Measurements from ENCODE around the gene REV1. TPM values are rescaled to one million over a fixed set of nuclear protein-coding genes. Genes with fewer than 3 reads are reported as not detected.

The REV1 gene
- total and polyA plus RNA-seq, 2 of the 8 experiments (the other 6 are each of a cell fraction or from before 2014, with no cell fraction given), result 16.6 to 34.3 TPM

DNA sequence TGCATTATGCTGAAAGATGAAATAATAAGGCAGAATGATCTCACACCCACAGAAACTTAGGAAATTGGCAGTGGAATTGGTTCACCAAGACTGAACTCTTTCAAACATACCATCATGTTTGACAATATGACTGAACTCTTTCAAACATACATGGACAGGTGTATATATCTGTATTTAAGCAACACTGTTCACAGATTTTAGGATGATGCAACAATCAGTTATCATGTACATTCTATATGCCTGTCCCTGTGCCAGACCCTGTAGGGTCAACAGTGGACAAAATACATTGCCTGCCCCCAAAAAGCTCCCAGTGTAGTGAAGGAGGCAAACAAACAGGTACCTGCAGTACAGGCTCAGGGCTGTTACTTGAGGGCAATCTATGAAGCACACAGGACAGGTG is 2.9 kb upstream of the REV1 start:
- H3K4me1 ChIP-seq (replicated peaks in 1 of 4; ENCODE audit: control insufficient read depth in 3 of 4, insufficient read depth in 4 of 4, low read length in 3 of 4), result peaks cover 0 to 5% (median 3%) of the 10 kb centered on the region in 4 experiments; a peak in 4 of 7 replicates
- H3K27me3 ChIP-seq (replicated peaks in 1 of 4; ENCODE audit: control insufficient read depth in 3 of 4, extremely low read depth in 1 of 4, insufficient read depth in 3 of 4, low read length in 3 of 4), result no peaks in the 10 kb centered on the region
- no peak overlapping the region for H3K56ac ChIP-seq (replicated peaks; ENCODE audit: insufficient read length, low read depth, low read length)
- CTCF ChIA-PET (ENCODE audit: partially characterized antibody), result no interaction called here
- no peak overlapping the region for H3K14ac ChIP-seq (ENCODE audit: insufficient read length)
- no peak overlapping the region for H3K18ac ChIP-seq (ENCODE audit: extremely low read depth, low read length)
- no peaks in the 10 kb centered on the region for H3K9me3 ChIP-seq (ENCODE audit: insufficient read depth in 2 of 2, low read depth in 1 of 2, low read length in 1 of 2)
- H4K20me1 ChIP-seq (replicated peaks in 1 of 2; ENCODE audit: control insufficient read depth in 1 of 2, insufficient read depth in 2 of 2, low read length in 2 of 2), result peaks cover 3% of the 10 kb centered on the region in 2 experiments
- H4K5ac ChIP-seq (ENCODE audit: insufficient read length, low read depth, low read length), result no peak overlapping the region
- TF ChIP-seq YY1 (IDR thresholded peaks at IDR 0.05; ENCODE audit: low read depth, low read length), result no peak
- no peak for TF ChIP-seq KDM5A (IDR thresholded peaks at IDR 0.05; ENCODE audit: low read length)
- TF ChIP-seq EZH2 (IDR thresholded peaks at IDR 0.05; ENCODE audit: low read depth, low read length, severe bottlenecking), result no peak
- TF ChIP-seq RAD21 (IDR thresholded peaks at IDR 0.05 in 1 of 2, conservative IDR thresholded peaks at IDR 0.05 in 1 of 2; ENCODE audit: low read depth in 2 of 2, low read length in 2 of 2), result no peak
- no peak for TF ChIP-seq RFX5 (IDR thresholded peaks at IDR 0.05; ENCODE audit: borderline replicate concordance, low read depth, low read length)
- TF ChIP-seq MAFK (IDR thresholded peaks at IDR 0.05; ENCODE audit: low read depth, low read length), result no peak
- no peak for TF ChIP-seq TCF12 (IDR thresholded peaks at IDR 0.05; ENCODE audit: low read depth, low read length)
- no peak for TF ChIP-seq CEBPB (IDR thresholded peaks at IDR 0.05; ENCODE audit: low read depth, low read length)
- TF ChIP-seq EGR1 (IDR thresholded peaks at IDR 0.05; ENCODE audit: borderline replicate concordance, low read depth, low read length), result no peak
- no peak for TF ChIP-seq CHD1 (IDR thresholded peaks at IDR 0.05; ENCODE audit: low read depth, low read length)
- H3K4me2 ChIP-seq (ENCODE audit: insufficient read depth in 1 of 2, low read depth in 2 of 2, low read length in 2 of 2), result no peak overlapping the region
- peaks cover 5% of the 10 kb centered on the region; the same call in 1 of the 2 replicates for H3K23me2 ChIP-seq (ENCODE audit: low read depth, low read length)
- peaks cover 7 to 15% of the 10 kb centered on the region in 2 experiments; a peak in 3 of 4 replicates for H3K79me2 ChIP-seq (ENCODE audit: control insufficient read depth in 1 of 2, insufficient read depth in 2 of 2, low read length in 2 of 2)
- H2BK20ac ChIP-seq (ENCODE audit: low read length), result no peak overlapping the region
- H2BK12ac ChIP-seq (ENCODE audit: low read depth, low read length), result no peak overlapping the region
- H3K4ac ChIP-seq (replicated peaks; ENCODE audit: insufficient read length, low read depth, low read length), result no peak overlapping the region
- H3K9ac ChIP-seq (replicated peaks in 1 of 4; ENCODE audit: extremely low read depth in 1 of 4, low read depth in 3 of 4, low read length in 3 of 4), result no peak overlapping the region
- H3K4me3 ChIP-seq (ENCODE audit: extremely low read depth in 1 of 4, insufficient read depth in 2 of 4, low read depth in 3 of 4, low read length in 4 of 4), result no peak overlapping the region
- H4K8ac ChIP-seq (ENCODE audit: extremely low read depth, insufficient read depth, low read length), result no peak overlapping the region
- FAIRE-seq (no peak), DNase-seq (ENCODE audit: low read depth in 1 of 2, low spot score in 2 of 2) (no peak)
- H3K27ac ChIP-seq (ENCODE audit: low read depth, low read length), result no peak overlapping the region
- H3K36me3 ChIP-seq (ENCODE audit: control insufficient read depth in 2 of 4, insufficient read depth in 4 of 4, low read length in 3 of 4), result no peaks in the 10 kb centered on the region
- no peak overlapping the region for H3K23ac ChIP-seq (ENCODE audit: insufficient read length)
- POLR2A ChIA-PET (ENCODE audit: partially characterized antibody), result no interaction called here
- no peak overlapping the region for H2AFZ ChIP-seq (ENCODE audit: low read length)
- no peak overlapping the region for H2BK120ac ChIP-seq (replicated peaks; ENCODE audit: low read depth, low read length)
- no peak overlapping the region for H2BK5ac ChIP-seq (ENCODE audit: low read depth, low read length)
- H3K79me1 ChIP-seq (ENCODE audit: low read depth, low read length), result no peaks in the 10 kb centered on the region; the same call in 1 of the 2 replicates
- H2AK5ac ChIP-seq (ENCODE audit: low read depth, low read length), result no peak overlapping the region
- no peak overlapping the region for H4K91ac ChIP-seq (replicated peaks; ENCODE audit: insufficient read length, low read length)
- no peak overlapping the region for H2BK15ac ChIP-seq (ENCODE audit: low read length)

Data from H1 (cell line).